ENCODE data around the gene STX18.

STX18 gene

GRCh38 chr4:4541661-4542570, at the start of gene STX18:
STX18 (minus strand) TSS chr4:4542048; CDS start chr4:4541964, 84 bp downstream.
- no peaks in the 10 kb centered on the region for H3K36me3 ChIP-seq (ENCODE audit: control insufficient read depth, insufficient read depth, low read length)
- H3K4me3 ChIP-seq (ENCODE audit: low read length): peak within 1 kb of the TSS; percentile 70
- no peaks in the 10 kb centered on the region for H3K4me1 ChIP-seq (ENCODE audit: control insufficient read depth, insufficient read depth, low read length)
- H3K9me3 ChIP-seq (ENCODE audit: control insufficient read depth, insufficient read depth, low read length): no peaks in the 10 kb centered on the region
- peak; percentile 57 for DNase-seq (ENCODE audit: low read depth, low spot score)
- H3K27me3 ChIP-seq (ENCODE audit: control insufficient read depth, insufficient read depth, low read length): no peaks in the 10 kb centered on the region
- WGBS (ENCODE audit: insufficient coverage, insufficient read length): no CpG with 5 or more reads among the region's 76 CpGs
- H3K27ac ChIP-seq (ENCODE audit: low read length): no peak within 1 kb of the TSS

DNA sequence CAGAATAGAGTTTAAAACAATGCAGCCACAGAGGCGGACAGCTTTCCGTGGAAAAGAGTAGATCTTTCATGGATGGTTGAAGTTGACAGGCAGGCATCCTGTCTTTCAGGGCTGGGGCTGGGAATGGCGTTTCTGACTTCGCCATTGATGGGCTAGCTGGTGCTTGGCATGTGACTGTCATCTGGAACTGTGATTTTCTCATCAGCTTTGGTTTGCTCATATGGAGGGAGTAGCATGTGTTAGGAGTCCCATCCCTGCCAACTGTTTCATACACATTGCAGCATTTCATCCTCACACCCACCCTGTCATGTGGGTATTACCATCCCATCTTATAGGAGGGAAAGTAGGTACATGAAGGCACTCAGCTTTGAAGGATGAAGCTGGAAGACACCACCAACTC, 49.2 kb upstream of the STX18 start:
- no CpG with 5 or more reads among the region's 4 CpGs for WGBS (ENCODE audit: insufficient coverage, insufficient read length)
- Histone ChIP-seq H3K27me3 (ENCODE audit: control insufficient read depth, insufficient read depth, low read length) (no peaks in the 10 kb centered on the region; the same call in 1 of the 2 replicates), H3K4me1 (ENCODE audit: control insufficient read depth, insufficient read depth, low read length) (no peaks in the 10 kb centered on the region; the same call in 1 of the 2 replicates), H3K4me3 (ENCODE audit: low read length) (no peak overlapping the region), H3K36me3 (ENCODE audit: control insufficient read depth, insufficient read depth, low read length) (no peaks in the 10 kb centered on the region), H3K9me3 (ENCODE audit: control insufficient read depth, insufficient read depth, low read length) (peaks cover 1% of the 10 kb centered on the region; the same call in 1 of the 2 replicates), H3K27ac (ENCODE audit: low read length) (no peak overlapping the region)
- DNase-seq (ENCODE audit: low read depth, low spot score): no peak

- no peak overlapping the region for H3K4me3 ChIP-seq (ENCODE audit: low read length)
- no CpG with 5 or more reads among the region's 7 CpGs for WGBS (ENCODE audit: insufficient coverage, insufficient read length)
Observed at GRCh38 chr4:4590546-4590945, 48.7 kb upstream of the STX18 start.

GRCh38 chr4:4585012-4585670, 43.3 kb upstream of the STX18 start:
- Histone ChIP-seq H3K4me3 (ENCODE audit: low read length) (no peak overlapping the region), H3K36me3 (ENCODE audit: control insufficient read depth, insufficient read depth, low read length) (no peaks in the 10 kb centered on the region), H3K27me3 (ENCODE audit: control insufficient read depth, insufficient read depth, low read length) (no peaks in the 10 kb centered on the region; the same call in 1 of the 2 replicates), H3K4me1 (ENCODE audit: control insufficient read depth, insufficient read depth, low read length) (no peaks in the 10 kb centered on the region; the same call in none of the 2 replicates), H3K9me3 (ENCODE audit: control insufficient read depth, insufficient read depth, low read length) (no peaks in the 10 kb centered on the region), H3K27ac (ENCODE audit: low read length) (no peak overlapping the region)
- no CpG with 5 or more reads among the region's 3 CpGs for WGBS (ENCODE audit: insufficient coverage, insufficient read length)
- no peak for DNase-seq (ENCODE audit: low read depth, low spot score)

More at GRCh38 chr4:4590546-4590945, 48.7 kb upstream of the STX18 start:
- Histone ChIP-seq H3K36me3 (ENCODE audit: control insufficient read depth, insufficient read depth, low read length) (no peaks in the 10 kb centered on the region), H3K27me3 (ENCODE audit: control insufficient read depth, insufficient read depth, low read length) (no peaks in the 10 kb centered on the region; the same call in 1 of the 2 replicates), H3K27ac (ENCODE audit: low read length) (no peak overlapping the region), H3K9me3 (ENCODE audit: control insufficient read depth, insufficient read depth, low read length) (peaks cover 1% of the 10 kb centered on the region; the same call in 1 of the 2 replicates), H3K4me1 (ENCODE audit: control insufficient read depth, insufficient read depth, low read length) (no peaks in the 10 kb centered on the region; the same call in 1 of the 2 replicates)
- DNase-seq (ENCODE audit: low read depth, low spot score): no peak

DNA sequence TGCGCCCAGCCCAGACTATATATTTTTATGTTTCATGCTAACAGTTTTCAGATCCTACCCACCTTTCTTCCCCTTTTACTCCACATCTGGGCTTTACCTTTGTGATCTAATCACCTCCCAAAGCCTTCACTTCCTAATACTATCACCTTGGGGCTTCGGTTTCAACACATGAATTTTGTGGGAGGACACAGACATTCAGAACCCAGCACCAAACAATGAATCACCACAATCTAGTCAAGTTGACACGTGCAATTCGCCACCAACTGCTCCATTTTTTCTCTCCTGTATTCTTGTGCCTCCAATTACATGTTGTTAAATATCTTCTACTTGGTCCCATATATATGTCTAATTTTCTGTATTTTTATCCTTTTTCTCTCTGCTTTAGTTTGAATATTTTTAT, 41.8 kb upstream of the STX18 start:
- no peak for DNase-seq (ENCODE audit: low read depth, low spot score)
- WGBS (ENCODE audit: insufficient coverage, insufficient read length): no CpG with 5 or more reads among the region's 4 CpGs
- Histone ChIP-seq H3K4me1 (ENCODE audit: control insufficient read depth, insufficient read depth, low read length) (no peaks in the 10 kb centered on the region; the same call in none of the 2 replicates), H3K27ac (ENCODE audit: low read length) (no peak overlapping the region), H3K4me3 (ENCODE audit: low read length) (no peak overlapping the region), H3K9me3 (ENCODE audit: control insufficient read depth, insufficient read depth, low read length) (no peaks in the 10 kb centered on the region), H3K27me3 (ENCODE audit: control insufficient read depth, insufficient read depth, low read length) (no peaks in the 10 kb centered on the region; the same call in 1 of the 2 replicates), H3K36me3 (ENCODE audit: control insufficient read depth, insufficient read depth, low read length) (no peaks in the 10 kb centered on the region)

GRCh38 chr4:4582653-4583052, 40.8 kb upstream of the STX18 start:
- Histone ChIP-seq H3K4me1 (ENCODE audit: control insufficient read depth, insufficient read depth, low read length) (no peaks in the 10 kb centered on the region; the same call in none of the 2 replicates), H3K27me3 (ENCODE audit: control insufficient read depth, insufficient read depth, low read length) (no peaks in the 10 kb centered on the region; the same call in 1 of the 2 replicates), H3K4me3 (ENCODE audit: low read length) (no peak overlapping the region), H3K36me3 (ENCODE audit: control insufficient read depth, insufficient read depth, low read length) (no peaks in the 10 kb centered on the region), H3K9me3 (ENCODE audit: control insufficient read depth, insufficient read depth, low read length) (no peaks in the 10 kb centered on the region), H3K27ac (ENCODE audit: low read length) (no peak overlapping the region)
- no CpG with 5 or more reads among the region's 7 CpGs for WGBS (ENCODE audit: insufficient coverage, insufficient read length)
- no peak for DNase-seq (ENCODE audit: low read depth, low spot score)

DNA sequence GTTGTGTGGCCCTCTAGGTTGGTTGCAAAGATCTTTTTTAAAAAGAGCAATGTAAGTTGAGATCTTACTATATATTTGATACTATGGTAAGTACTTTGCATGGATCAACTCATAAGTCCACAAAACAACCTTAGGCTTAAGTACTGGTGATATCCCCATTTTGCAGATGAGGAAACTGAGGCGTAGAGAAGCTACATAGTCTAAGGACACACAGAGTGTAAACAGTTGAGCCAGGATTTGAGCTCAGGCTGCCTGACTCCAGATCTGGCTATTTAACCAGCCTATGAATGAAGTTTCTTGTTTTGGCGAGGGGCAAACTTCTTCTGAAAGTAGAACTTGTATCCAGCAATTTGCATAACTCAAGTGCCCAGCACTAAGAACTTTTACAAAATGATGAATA, 38.6 kb upstream of the STX18 start:
- Histone ChIP-seq H3K4me3 (ENCODE audit: low read length) (no peak overlapping the region), H3K9me3 (ENCODE audit: control insufficient read depth, insufficient read depth, low read length) (no peaks in the 10 kb centered on the region), H3K27me3 (ENCODE audit: control insufficient read depth, insufficient read depth, low read length) (no peaks in the 10 kb centered on the region; the same call in 1 of the 2 replicates), H3K27ac (ENCODE audit: low read length) (no peak overlapping the region), H3K4me1 (ENCODE audit: control insufficient read depth, insufficient read depth, low read length) (no peaks in the 10 kb centered on the region; the same call in 1 of the 2 replicates), H3K36me3 (ENCODE audit: control insufficient read depth, insufficient read depth, low read length) (no peaks in the 10 kb centered on the region)
- no peak for DNase-seq (ENCODE audit: low read depth, low spot score)
- WGBS (ENCODE audit: insufficient coverage, insufficient read length): no CpG with 5 or more reads among the region's 2 CpGs

- DNase-seq (ENCODE audit: low read depth, low spot score): no peak
- no peak overlapping the region for H3K27ac ChIP-seq (ENCODE audit: low read length)
- no peaks in the 10 kb centered on the region for H3K9me3 ChIP-seq (ENCODE audit: control insufficient read depth, insufficient read depth, low read length)
- WGBS (ENCODE audit: insufficient coverage, insufficient read length): no CpG with 5 or more reads among the region's 5 CpGs
- H3K36me3 ChIP-seq (ENCODE audit: control insufficient read depth, insufficient read depth, low read length): no peaks in the 10 kb centered on the region
- H3K4me3 ChIP-seq (ENCODE audit: low read length): no peak overlapping the region
- no peaks in the 10 kb centered on the region; the same call in 1 of the 2 replicates for H3K4me1 ChIP-seq (ENCODE audit: control insufficient read depth, insufficient read depth, low read length)
- no peaks in the 10 kb centered on the region; the same call in 1 of the 2 replicates for H3K27me3 ChIP-seq (ENCODE audit: control insufficient read depth, insufficient read depth, low read length)
Observed at GRCh38 chr4:4578981-4579380, 37.1 kb upstream of the STX18 start.

DNA sequence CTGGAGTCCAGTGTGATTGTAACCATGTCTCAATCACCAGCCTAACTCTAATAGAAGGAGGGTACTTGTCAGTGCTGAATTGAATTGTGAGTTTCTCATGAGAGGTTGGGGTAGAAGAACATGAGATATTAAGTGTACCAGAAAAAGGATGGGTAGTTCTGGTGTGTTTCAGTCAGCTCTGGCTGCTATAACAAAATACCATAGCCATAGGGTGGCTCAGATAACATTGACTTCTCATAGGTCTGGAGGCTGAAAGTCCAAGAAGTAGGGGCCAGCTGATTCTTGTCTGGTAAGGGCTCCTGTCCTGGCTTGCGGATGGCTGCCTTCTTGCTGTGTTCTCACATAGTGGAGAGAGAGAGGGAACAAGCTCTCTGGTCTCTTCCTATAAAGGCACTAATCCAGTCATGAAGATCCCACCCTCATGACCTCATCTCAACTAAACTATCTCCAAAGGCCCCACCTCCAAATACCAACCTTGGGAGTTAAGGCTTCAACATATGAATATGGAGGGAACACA, 35.6 kb upstream of the STX18 start:
- H3K4me3 ChIP-seq (ENCODE audit: low read length): no peak overlapping the region
- H3K36me3 ChIP-seq (ENCODE audit: control insufficient read depth, insufficient read depth, low read length): no peaks in the 10 kb centered on the region
- DNase-seq (ENCODE audit: low read depth, low spot score): no peak
- no peak overlapping the region for H3K27ac ChIP-seq (ENCODE audit: low read length)
- WGBS (ENCODE audit: insufficient coverage, insufficient read length): no CpG with 5 or more reads among the region's 1 CpG
- no peaks in the 10 kb centered on the region; the same call in 1 of the 2 replicates for H3K4me1 ChIP-seq (ENCODE audit: control insufficient read depth, insufficient read depth, low read length)
- no peaks in the 10 kb centered on the region for H3K9me3 ChIP-seq (ENCODE audit: control insufficient read depth, insufficient read depth, low read length)
- no peaks in the 10 kb centered on the region; the same call in 1 of the 2 replicates for H3K27me3 ChIP-seq (ENCODE audit: control insufficient read depth, insufficient read depth, low read length)
